ENCODE data around the gene CERS1.
A peak's percentile ranks its signal among the peaks of the same experiment; 100 is the strongest.

CERS1 gene

DNA sequence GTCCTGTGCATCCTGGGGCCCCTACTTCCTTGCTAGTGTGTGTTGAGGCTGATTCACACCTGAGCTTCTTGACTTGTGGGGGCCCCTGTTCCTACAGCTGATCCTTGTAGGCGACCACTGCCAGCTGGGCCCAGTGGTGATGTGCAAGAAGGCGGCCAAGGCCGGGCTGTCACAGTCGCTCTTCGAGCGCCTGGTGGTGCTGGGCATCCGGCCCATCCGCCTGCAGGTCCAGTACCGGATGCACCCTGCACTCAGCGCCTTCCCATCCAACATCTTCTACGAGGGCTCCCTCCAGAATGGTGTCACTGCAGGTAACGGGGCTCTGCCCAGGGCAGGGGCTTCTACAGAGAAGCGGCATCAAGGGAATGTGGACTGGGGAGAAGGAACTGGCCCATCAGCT lies 38.7 kb downstream of the CERS1 start:
- Histone ChIP-seq H3K9me3 (ENCODE audit: low read length) (no peaks in the 10 kb centered on the region), H3K27ac (ENCODE audit: low read depth, low read length) (no peak overlapping the region), H3K27me3 (ENCODE audit: control insufficient read depth in 1 of 2, insufficient read depth in 2 of 2, low read length in 2 of 2) (no peaks in the 10 kb centered on the region), H3K9ac (ENCODE audit: low read length) (no peak overlapping the region), H3K4me1 (ENCODE audit: insufficient read depth, low read length) (no peaks in the 10 kb centered on the region), H3K4me3 (ENCODE audit: low read depth in 1 of 2, low read length in 2 of 2) (no peak overlapping the region), H3K36me3 (ENCODE audit: insufficient read depth, low read length) (peaks cover 92% of the 10 kb centered on the region)

DNA sequence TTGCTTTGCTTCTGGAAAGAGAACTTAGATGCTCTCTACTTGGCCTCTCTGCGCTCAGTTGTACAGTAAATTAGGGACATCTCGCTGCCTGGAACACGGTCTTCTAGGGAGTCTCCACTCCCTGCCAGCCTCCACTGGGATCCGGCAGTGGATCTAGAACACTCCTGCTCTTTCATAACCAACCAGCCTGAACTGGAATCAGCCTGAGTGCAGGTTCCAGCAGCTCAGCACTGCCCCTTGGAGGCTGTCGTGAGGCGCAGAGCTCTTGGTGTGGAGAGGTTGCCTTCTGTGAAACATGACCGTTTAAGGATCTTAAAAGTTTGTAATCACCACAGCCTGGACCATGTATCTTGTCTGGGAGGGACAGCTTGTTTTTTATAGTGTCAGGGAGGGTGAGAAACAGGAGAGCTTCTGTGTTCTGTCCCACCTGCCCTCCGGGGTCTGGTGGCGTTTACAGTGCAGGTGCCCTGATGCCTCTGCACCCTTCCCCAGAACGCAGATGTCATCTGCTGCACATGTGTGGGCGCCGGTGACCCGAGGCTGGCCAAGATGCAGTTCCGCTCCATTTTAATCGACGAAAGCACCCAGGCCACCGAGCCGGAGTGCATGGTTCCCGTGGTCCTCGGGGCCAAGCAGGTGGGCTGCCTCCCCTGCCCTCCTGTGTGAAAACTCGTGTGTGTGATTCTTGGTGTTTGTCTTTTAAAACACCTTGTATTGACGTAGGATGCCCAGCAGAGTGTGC lies 39.4 kb downstream of the CERS1 start:
- Histone ChIP-seq H3K9ac (ENCODE audit: low read length) (no peak overlapping the region), H3K36me3 (ENCODE audit: insufficient read depth, low read length) (peaks cover 92% of the 10 kb centered on the region), H3K27ac (ENCODE audit: low read depth, low read length) (no peak overlapping the region)

DNA sequence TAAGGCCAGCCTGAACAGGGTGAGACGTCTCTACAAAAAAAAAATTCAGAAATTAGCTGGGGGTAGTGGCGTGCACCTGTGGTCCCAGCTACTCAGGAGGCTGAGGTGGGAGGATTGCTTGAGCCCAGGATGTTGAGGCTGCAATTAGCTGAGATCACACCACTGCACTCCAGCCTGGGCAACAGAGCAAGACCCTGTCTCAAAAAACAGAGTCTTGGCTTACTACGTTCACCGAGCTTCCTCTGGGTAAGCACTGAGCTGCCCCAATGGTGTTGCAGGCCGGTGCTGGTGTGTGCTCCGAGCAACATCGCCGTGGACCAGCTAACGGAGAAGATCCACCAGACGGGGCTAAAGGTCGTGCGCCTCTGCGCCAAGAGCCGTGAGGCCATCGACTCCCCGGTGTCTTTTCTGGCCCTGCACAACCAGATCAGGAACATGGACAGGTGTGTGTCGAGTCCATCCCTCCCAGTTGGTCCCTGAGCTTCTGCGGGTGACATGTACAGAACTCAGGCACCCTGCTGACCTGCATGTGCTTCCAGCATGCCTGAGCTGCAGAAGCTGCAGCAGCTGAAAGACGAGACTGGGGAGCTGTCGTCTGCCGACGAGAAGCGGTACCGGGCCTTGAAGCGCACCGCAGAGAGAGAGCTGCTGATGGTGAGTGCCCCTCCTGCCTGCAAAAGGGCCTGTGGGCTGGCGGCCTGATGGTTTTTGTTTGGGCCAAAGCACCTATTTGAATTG lies 40.1 kb downstream of the CERS1 start:
- H3K27ac ChIP-seq (ENCODE audit: low read depth, low read length), result no peak overlapping the region
- no peaks in the 10 kb centered on the region for H3K9me3 ChIP-seq (ENCODE audit: low read length)
- peaks cover 92% of the 10 kb centered on the region for H3K36me3 ChIP-seq (ENCODE audit: insufficient read depth, low read length)
- H3K27me3 ChIP-seq (ENCODE audit: control insufficient read depth in 1 of 2, insufficient read depth in 2 of 2, low read length in 2 of 2), result no peaks in the 10 kb centered on the region
- no peak overlapping the region for H3K9ac ChIP-seq (ENCODE audit: low read length)
- peaks cover 5% of the 10 kb centered on the region for H3K4me1 ChIP-seq (ENCODE audit: insufficient read depth, low read length)
- no peak overlapping the region for H3K4me3 ChIP-seq (ENCODE audit: low read depth in 1 of 2, low read length in 2 of 2)

More for the DNA sequence above, 39.4 kb downstream of the CERS1 start:
- H3K4me1 ChIP-seq (ENCODE audit: insufficient read depth, low read length), result no peaks in the 10 kb centered on the region
- H3K4me3 ChIP-seq (ENCODE audit: low read depth in 1 of 2, low read length in 2 of 2), result no peak overlapping the region
- no peaks in the 10 kb centered on the region for H3K9me3 ChIP-seq (ENCODE audit: low read length)
- no peaks in the 10 kb centered on the region for H3K27me3 ChIP-seq (ENCODE audit: control insufficient read depth in 1 of 2, insufficient read depth in 2 of 2, low read length in 2 of 2)

DNA sequence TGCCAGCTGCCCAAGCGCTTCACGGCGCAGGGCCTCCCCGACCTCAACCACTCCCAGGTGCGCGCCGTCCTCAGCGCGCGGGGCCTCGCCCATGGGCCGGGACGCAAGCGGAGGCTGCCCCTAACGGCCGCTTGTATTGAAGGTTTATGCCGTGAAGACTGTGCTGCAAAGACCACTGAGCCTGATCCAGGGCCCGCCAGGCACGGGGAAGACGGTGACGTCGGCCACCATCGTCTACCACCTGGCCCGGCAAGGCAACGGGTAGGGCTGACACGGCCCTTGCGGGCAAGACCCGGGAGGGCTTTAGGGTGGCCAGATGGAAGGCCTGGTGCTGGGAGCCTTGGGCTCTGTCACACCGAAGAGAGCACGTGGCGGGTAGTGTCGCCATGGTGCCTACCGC lies 41.0 kb downstream of the CERS1 start:
- no peak overlapping the region for H3K27ac ChIP-seq (ENCODE audit: low read depth, low read length)
- peaks cover 91% of the 10 kb centered on the region for H3K36me3 ChIP-seq (ENCODE audit: insufficient read depth, low read length)
- no peaks in the 10 kb centered on the region for H3K9me3 ChIP-seq (ENCODE audit: low read length)
- no peak overlapping the region for H3K9ac ChIP-seq (ENCODE audit: low read length)
- no peak overlapping the region for H3K4me3 ChIP-seq (ENCODE audit: low read depth in 1 of 2, low read length in 2 of 2)
- peaks cover 13% of the 10 kb centered on the region for H3K4me1 ChIP-seq (ENCODE audit: insufficient read depth, low read length)
- H3K27me3 ChIP-seq (ENCODE audit: control insufficient read depth in 1 of 2, insufficient read depth in 2 of 2, low read length in 2 of 2), result no peaks in the 10 kb centered on the region

DNA sequence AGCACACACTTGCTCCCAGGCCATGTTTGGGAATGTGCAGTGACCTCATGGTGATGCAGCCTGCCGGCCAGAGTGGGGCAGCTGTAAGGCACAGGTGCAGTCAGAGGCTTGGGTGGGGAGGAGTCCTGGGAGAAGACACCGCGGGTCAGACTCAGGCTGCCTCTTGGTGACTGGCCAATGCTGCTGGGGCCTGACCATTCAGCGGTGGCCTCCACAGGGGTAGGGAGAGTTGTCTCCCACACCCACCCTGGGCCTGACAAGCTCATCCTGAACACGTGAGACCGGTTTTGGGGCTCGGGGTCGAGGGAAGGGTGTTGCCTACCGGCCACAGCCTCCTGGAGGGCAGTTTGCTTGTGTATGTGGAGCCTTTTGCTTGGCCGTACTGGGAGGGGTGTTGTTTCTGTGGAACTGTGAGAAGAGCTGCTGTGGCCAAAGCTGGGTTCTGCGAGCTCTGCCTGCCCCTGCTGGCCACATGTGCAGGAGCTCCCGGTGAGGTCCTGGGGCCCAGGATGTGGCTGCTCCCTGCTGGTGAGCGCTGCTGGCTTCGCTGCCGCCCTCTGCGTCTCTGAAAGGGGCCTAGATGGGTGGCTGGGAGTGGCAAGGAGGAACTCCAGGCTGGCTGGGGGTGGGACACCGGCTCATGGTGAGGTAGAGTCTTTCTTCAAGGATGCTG lies 42.1 kb downstream of the CERS1 start:
- Histone ChIP-seq H3K4me3 (ENCODE audit: low read depth in 1 of 2, low read length in 2 of 2) (no peak overlapping the region), H3K36me3 (ENCODE audit: insufficient read depth, low read length) (peaks cover 80% of the 10 kb centered on the region), H3K9ac (ENCODE audit: low read length) (no peak overlapping the region), H3K9me3 (ENCODE audit: low read length) (no peaks in the 10 kb centered on the region), H3K27ac (ENCODE audit: low read depth, low read length) (no peak overlapping the region), H3K4me1 (ENCODE audit: insufficient read depth, low read length) (peaks cover 24% of the 10 kb centered on the region), H3K27me3 (ENCODE audit: control insufficient read depth in 1 of 2, insufficient read depth in 2 of 2, low read length in 2 of 2) (no peaks in the 10 kb centered on the region)

DNA sequence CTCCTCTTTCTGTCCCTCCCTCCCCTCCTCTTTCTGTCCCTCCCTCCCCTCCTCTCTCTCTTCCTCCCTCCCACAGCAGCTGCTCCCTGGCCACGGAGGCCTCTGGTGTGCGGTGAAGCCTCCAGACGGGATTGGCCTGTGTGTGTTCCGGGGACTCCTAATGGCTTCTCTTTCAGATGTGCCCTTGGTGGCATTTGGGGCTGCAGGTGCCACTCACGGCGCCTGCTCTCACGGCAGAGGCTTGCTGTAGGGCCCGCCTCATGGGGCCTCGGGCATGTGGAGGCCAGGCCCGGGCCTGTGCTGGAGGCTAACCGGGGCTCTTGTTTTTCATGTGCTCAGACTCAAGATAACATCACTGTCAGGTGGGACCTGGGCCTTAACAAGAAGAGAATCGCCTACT lies 43.3 kb downstream of the CERS1 start:
- H3K27ac ChIP-seq (ENCODE audit: low read depth, low read length), result no peak overlapping the region

DNA sequence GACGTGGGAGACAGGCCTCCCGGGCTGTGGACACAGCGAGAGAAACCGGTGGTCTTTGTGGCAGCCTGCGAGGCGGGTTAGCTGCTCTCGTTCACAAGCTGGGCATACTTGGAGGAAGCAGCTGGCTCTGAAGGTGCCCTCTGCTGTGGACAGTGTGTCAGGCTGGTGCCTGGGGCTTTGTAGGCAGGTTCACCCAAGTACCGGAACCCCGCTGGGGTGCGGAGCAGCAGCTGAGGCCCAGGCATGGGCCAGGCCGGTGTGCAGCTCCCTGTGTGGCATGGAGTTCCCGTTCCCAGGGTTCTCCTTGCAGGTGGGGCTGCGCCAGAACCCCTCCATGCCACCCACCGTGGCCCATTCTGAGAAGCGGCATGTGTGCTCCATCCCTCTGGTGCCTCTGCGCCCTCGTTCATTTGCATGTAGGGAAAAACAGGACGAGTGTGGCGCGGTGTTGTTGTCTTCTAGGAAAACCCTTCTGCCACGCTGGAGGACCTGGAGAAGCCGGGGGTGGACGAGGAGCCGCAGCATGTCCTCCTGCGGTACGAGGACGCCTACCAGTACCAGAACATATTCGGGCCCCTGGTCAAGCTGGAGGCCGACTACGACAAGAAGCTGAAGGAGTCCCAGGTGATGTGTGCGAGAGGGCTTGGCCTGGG lies 44.2 kb downstream of the CERS1 start:
- H3K27ac ChIP-seq (ENCODE audit: low read depth, low read length), result no peak overlapping the region
- no peak overlapping the region for H3K4me3 ChIP-seq (ENCODE audit: low read depth in 1 of 2, low read length in 2 of 2)
- peaks cover 43% of the 10 kb centered on the region for H3K4me1 ChIP-seq (ENCODE audit: insufficient read depth, low read length)
- no peaks in the 10 kb centered on the region for H3K9me3 ChIP-seq (ENCODE audit: low read length)
- H3K36me3 ChIP-seq (ENCODE audit: insufficient read depth, low read length), result peaks cover 64% of the 10 kb centered on the region
- no peaks in the 10 kb centered on the region for H3K27me3 ChIP-seq (ENCODE audit: control insufficient read depth in 1 of 2, insufficient read depth in 2 of 2, low read length in 2 of 2)
- H3K9ac ChIP-seq (ENCODE audit: low read length), result no peak overlapping the region

More for the DNA sequence above, 43.3 kb downstream of the CERS1 start:
- H3K36me3 ChIP-seq (ENCODE audit: insufficient read depth, low read length), result peaks cover 72% of the 10 kb centered on the region
- H3K9me3 ChIP-seq (ENCODE audit: low read length), result no peaks in the 10 kb centered on the region
- no peak overlapping the region for H3K9ac ChIP-seq (ENCODE audit: low read length)
- H3K27me3 ChIP-seq (ENCODE audit: control insufficient read depth in 1 of 2, insufficient read depth in 2 of 2, low read length in 2 of 2), result no peaks in the 10 kb centered on the region
- no peak overlapping the region for H3K4me3 ChIP-seq (ENCODE audit: low read depth in 1 of 2, low read length in 2 of 2)
- H3K4me1 ChIP-seq (ENCODE audit: insufficient read depth, low read length), result peaks cover 36% of the 10 kb centered on the region

DNA sequence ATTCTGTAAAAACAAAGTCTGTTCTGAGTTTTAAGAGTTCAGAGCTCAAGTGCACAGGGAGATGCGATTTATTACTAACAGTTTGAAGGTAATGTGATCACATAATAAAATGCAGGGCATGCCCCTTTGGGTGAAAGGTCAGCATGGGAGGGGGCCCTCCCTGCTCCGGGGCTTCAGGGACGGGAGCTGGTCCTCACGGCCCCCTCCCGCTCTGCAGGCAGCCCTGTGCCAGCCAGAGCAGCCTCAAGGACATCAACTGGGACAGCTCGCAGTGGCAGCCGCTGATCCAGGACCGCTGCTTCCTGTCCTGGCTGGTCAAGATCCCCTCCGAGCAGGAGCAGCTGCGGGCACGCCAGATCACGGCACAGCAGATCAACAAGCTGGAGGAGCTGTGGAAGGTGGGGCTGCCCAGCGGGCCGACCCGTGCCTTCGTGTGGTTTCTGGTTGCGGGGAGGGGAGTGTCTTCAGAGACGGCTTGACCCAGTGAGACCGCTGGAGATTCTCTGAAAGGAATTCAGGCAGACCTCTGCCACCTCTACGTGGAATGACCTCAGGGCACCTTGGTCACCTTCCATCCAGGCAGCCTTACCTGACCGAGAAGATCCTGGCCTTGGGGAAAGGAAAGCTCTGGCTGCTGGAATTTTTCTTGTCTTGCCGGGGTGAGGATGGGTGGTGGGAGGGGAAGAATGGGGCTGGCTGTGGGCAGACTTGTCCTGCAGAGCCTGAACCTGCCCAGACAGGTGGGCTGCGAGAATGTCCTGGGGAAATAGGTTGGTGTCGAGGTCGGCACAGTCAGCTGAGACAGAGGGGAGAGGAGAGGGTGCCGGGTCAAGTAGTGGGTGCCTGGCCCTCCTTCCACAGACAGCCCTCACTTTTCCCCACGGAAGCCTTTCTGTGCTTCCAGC lies 45.2 kb downstream of the CERS1 start:
- H3K4me1 ChIP-seq (ENCODE audit: insufficient read depth, low read length), result peaks cover 49% of the 10 kb centered on the region
- no peak overlapping the region for H3K9ac ChIP-seq (ENCODE audit: low read length)
- no peak overlapping the region for H3K4me3 ChIP-seq (ENCODE audit: low read depth in 1 of 2, low read length in 2 of 2)
- H3K36me3 ChIP-seq (ENCODE audit: insufficient read depth, low read length), result peaks cover 60% of the 10 kb centered on the region
- peak overlapping the region; percentile 3 for H3K27ac ChIP-seq (ENCODE audit: low read depth, low read length)
- no peaks in the 10 kb centered on the region for H3K9me3 ChIP-seq (ENCODE audit: low read length)
- H3K27me3 ChIP-seq (ENCODE audit: control insufficient read depth in 1 of 2, insufficient read depth in 2 of 2, low read length in 2 of 2), result no peaks in the 10 kb centered on the region

DNA sequence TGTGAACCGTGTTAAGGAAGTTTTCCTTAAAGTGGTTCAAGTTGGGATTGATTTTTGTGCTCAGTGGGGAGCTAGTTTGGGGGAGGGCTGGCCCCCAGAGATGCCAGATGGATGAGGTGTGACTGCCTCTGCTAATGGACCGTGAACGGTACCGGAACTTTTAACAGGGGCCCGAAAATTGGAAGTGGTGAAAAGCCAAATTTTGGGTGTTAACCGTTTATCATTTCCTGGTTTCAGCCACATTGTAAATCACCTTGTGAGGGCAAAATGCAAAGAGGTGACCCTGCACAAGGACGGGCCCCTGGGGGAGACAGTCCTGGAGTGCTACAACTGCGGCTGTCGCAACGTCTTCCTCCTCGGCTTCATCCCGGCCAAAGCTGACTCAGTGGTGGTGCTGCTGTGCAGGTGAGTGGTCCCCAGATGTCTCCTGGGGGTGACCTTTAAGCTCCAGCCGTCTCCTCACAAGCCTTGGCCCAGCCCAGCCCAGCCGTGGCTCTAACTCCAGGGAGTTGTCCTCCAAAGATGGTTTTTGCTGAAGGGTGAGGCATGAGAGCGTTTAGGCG lies 46.0 kb downstream of the CERS1 start:
- no peak overlapping the region for H3K9ac ChIP-seq (ENCODE audit: low read length)
- peaks cover 53% of the 10 kb centered on the region for H3K4me1 ChIP-seq (ENCODE audit: insufficient read depth, low read length)
- H3K27me3 ChIP-seq (ENCODE audit: control insufficient read depth in 1 of 2, insufficient read depth in 2 of 2, low read length in 2 of 2), result no peaks in the 10 kb centered on the region
- peaks cover 53% of the 10 kb centered on the region for H3K36me3 ChIP-seq (ENCODE audit: insufficient read depth, low read length)
- no peak overlapping the region for H3K27ac ChIP-seq (ENCODE audit: low read depth, low read length)
- H3K9me3 ChIP-seq (ENCODE audit: low read length), result no peaks in the 10 kb centered on the region
- H3K4me3 ChIP-seq (ENCODE audit: low read depth in 1 of 2, low read length in 2 of 2), result no peak overlapping the region

DNA sequence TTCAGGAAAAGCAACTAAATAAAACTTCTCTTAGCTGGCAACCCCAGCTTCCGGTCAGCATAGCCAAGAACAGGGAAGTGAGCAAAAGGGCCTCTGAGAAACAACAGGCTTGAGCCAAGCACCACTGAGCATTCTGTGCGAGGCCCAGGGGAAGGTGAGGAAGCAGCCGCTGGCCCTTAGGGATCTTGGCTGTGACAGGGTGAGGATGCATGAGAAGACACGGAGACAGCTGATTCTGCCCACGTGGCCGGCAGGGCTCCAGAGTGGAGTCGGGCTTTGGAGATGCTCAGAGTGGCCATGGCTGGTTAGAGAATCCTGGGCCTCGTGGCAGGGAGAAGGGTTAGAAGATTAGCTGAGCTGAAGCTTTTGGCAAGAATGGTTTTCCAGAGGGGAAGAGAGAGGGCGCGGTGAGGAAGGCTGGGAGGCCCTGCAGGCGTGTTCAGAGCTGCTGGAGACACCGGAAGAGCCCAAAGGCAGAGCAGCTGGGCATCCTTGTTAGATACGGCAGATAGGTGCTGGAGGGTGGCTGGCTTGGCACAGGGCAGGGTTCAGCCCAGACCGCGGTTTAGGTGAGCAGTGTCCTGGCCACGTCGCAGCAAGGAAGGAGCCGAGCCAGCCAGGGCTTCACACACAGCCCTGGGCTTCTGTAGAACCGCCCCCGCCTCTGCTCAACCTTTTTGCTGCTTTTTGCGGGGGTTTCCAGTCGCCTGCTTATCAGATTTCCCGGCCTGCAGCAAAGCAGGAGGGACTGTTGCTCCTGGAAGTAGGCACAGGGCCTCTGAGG lies 46.9 kb downstream of the CERS1 start:
- peak overlapping the region; percentile 56 for H3K27ac ChIP-seq (ENCODE audit: low read depth, low read length)
- peaks cover 45% of the 10 kb centered on the region for H3K36me3 ChIP-seq (ENCODE audit: insufficient read depth, low read length)
- H3K27me3 ChIP-seq (ENCODE audit: control insufficient read depth in 1 of 2, insufficient read depth in 2 of 2, low read length in 2 of 2), result no peaks in the 10 kb centered on the region
- no peaks in the 10 kb centered on the region for H3K9me3 ChIP-seq (ENCODE audit: low read length)
- H3K4me3 ChIP-seq (ENCODE audit: low read depth in 1 of 2, low read length in 2 of 2), result no peak overlapping the region
- no peak overlapping the region for H3K9ac ChIP-seq (ENCODE audit: low read length)
- H3K4me1 ChIP-seq (ENCODE audit: insufficient read depth, low read length), result peaks cover 56% of the 10 kb centered on the region

Data from muscle layer of colon (tissue), 2 donors.